SIG-M5 treated with dmso at 0.1 percent for 504 hours (cell line): ENCODE measurements around the gene NOM1.

Source experiments
- DNase-seq: peaks from one replicate; lab custom pipeline; 2025; ENCODE audit not compliant: unreplicated experiment; lab: John Stamatoyannopoulos, UW

The NOM1 gene

DNA sequence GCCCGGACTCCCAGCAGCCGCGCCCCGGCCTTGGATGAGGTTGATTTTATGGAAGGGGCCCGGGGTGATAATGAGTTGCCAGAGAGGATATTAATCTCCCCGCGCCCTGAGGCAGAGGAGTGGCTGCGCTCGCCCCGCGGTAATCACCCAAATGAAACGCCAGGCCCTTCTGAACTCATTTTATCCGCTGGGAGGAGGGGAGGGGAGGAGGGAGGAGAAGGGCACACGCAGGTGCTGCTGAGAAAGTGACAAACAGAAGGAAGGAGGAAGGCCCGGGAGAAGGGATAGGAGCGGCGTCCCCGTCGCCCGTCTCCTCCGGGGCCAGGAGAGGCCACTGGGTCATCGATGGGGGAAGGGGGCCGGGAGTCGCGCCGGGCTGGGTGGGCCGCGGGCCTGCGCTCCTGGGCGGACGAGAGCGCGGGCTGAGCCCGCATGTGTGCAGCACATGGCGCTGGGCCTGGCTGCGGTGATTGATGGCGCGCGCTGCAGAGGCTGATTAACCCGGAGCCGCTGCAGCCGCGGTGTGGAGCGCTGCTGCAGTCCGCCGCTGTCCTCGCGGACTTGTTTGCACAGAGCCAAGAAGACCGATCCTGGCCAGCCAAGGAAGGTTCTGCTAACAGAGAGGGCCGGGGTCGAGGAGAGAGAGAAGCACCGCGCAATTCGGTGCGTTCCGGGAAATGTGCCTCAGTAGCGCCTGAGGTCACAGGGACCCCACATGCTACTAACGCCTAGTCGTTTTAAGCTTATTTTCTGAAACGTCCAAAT lies 54.4 kb downstream of the NOM1 start:
- DNase-seq: no peak

GRCh38 chr7:157004521-157005455 lies 55.3 kb downstream of the NOM1 start:
- no peak for DNase-seq

GRCh38 chr7:157005456-157006204 lies 56.1 kb downstream of the NOM1 start:
- no peak for DNase-seq

GRCh38 chr7:157006205-157006747 lies 56.8 kb downstream of the NOM1 start:
- DNase-seq: no peak

DNA sequence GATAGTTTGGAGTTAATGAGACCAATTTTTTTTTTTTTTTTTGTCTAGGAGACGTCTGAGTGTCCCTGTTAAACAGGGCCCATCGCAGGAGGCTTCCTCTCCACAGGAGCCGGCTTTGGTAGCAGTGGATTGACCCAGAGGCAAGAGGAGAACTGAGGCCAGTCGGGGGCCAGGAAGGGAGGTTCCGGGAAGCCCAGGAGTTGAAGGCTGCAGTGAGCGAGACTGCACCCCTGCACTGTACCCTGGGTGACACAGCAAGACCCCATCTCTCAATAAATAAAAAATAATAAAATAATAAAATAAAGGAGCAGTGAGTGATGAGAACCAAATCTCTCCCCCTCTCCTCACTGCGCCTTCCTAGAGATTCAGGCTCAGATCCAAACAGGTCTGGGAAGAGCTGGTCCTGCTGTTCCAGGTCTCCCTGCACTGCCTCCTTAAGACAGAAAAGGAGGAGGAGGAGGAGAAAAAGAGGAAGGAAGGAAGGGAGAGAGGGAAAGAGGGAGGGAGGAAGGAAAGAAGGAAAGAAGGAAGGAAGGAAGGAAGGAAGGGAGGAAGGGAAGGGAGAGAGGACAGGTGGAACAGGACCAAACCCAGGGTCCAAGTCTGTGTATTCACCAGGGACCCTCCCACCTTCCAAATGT lies 57.4 kb downstream of the NOM1 start:
- DNase-seq: no peak

DNA sequence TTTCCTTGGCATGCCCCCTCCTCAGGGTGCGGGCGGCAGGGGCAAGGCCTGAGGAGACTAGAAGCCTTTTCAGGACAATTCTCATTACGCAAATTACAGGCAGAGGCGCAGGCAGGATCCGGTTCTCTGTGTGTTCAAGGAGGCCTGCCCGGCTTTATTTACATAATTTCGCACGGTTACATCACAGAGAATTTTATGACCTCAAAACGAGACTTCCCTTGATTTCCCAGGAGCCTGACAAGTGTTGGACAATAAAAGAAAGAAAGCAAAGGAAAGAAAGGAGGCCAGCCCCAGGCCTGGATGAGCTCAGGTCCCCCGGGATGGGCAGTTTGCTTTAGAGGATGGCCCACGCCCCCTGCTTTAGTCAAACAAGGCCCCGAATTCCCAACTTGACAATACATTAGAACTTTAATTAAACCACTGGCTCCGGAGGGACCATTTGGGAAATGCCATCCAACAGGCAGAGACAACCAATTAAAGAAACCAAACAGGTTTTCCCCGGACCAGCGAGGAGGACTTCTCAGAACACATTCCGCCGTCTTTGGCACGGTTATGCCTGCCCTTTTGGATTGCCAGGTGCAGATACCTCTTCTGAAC lies 58.1 kb downstream of the NOM1 start:
- DNase-seq: peak; percentile 45

DNA sequence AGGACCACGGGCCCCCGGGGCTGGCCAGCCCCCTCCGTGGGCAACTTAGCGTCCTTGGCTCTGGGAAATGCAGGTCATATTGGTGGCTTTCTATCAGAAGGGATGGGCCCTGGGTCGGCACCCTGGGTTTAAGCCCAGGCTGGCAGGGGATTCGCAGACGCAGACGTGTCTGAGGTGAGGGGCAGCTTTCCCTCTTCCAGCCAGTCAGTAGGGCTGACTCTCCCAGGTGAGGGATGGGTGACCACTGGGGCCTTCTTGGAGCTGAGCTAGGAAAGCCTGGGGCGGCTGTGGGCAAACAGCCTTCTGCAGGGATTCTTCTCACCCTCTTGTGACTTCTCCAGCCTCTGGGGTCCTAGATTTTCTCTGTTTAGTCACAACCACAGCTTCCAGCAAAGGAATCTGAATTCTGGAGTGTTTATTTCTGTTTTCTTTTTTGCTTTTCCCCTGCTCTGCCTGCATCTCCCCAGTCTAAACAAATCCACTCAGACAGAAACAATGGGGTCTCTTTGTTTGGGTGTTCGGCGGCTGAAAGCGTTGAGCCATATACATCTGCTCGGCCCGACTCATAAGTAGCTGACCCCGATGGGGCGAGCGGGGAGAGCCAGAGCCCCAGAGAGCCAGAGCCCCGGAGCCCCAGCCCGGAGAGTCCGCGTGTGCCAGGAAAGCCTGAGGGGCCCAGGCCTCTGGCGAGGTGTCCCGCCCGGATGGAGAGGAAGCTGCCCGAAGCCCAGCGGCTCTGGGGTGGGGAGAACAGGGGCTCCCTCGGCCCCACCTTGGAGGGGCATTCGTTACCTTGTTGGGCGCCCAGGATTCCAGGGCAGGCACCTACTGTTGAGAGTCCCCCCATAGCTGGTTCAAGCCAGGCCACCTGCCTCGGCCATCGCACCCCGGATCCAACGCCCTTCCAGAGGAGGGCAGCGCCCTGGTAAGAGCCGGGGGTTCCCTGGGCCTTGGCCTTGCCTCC lies 59.0 kb downstream of the NOM1 start:
- no peak for DNase-seq

DNA sequence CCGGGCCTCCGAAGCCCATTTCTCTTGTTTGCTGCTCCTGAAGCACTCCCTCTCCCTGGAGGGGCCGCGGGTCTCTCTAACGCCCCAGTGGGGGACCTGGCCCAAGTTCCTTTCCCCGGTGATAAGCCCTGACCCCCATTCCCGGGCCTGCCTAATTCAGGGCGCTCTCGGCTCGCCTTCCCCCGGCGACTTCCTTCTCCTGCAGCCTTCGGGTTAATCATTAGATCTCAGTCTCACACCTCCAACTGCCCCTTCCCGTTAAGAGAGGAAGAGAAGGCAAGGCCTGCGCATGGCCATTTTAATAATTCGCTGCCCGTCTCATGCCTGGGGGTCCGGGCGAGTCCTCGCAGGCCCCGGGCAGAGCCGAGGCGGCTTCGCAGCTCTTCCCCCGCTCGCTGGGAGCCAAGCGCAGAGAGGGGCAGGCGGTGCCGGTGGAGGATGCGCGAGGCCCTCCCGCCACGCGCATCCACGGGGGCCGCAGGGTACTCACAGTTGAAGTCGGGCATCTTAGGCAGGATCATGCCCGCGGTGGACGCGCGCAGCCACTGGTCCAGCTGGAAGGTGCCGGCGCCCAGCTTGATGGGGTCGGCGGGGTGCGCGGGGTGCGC lies 59.8 kb downstream of the NOM1 start:
- no peak for DNase-seq

GRCh38 chr7:157009778-157010587 lies 60.5 kb downstream of the NOM1 start:
- DNase-seq: no peak

- peak; percentile 74 for DNase-seq
These were observed 61.2 kb downstream of the NOM1 start, which contains the start of gene MNX1 for GRCh38 chr7:157010588-157011332. TSS of gene MNX1 (minus strand) at chr7:157010663. CDS start at chr7:157010350, 313 bp downstream.

GRCh38 chr7:157011333-157012112 lies 62.0 kb downstream of the NOM1 start:
- DNase-seq: no peak

DNA sequence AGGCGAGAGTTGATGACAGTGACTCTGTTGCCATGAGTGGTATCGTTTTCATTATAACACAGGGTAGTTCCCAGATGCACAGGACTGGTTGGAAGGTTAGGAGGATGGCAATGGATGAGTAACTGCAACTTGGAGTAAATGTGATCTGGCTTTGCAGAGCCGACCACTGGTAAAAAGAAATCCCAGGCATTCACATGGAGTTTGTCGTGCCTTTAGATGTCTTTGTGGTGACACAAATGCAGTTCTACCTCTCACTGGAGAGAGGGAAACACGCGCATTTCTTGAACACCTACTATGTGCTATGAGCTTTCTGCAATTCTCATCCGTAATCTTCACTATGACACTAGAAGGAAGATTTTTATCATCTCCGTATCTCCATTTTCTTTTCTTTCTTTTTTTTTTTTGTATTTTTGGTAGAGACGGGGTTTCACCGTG lies 62.6 kb downstream of the NOM1 start:
- peak; percentile 16 for DNase-seq

GRCh38 chr7:157013101-157013500 lies 63.6 kb downstream of the NOM1 start:
- DNase-seq: no peak

- no peak for DNase-seq
These were observed 64.4 kb downstream of the NOM1 start for GRCh38 chr7:157013602-157014549.
